HUDEP-2 (cell line): ENCODE measurements around the gene NF1.

Experiments used
- DNase-seq, 76 experiments: peaks; one replicate each; lab custom pipeline; 2025; ENCODE audit not compliant: unreplicated experiment in 76 of 76; lab: John Stamatoyannopoulos, UW

The NF1 gene

GRCh38 chr17:31392002-31392855, 297.5 kb downstream of the NF1 start:
- DNase-seq: no peak

DNA sequence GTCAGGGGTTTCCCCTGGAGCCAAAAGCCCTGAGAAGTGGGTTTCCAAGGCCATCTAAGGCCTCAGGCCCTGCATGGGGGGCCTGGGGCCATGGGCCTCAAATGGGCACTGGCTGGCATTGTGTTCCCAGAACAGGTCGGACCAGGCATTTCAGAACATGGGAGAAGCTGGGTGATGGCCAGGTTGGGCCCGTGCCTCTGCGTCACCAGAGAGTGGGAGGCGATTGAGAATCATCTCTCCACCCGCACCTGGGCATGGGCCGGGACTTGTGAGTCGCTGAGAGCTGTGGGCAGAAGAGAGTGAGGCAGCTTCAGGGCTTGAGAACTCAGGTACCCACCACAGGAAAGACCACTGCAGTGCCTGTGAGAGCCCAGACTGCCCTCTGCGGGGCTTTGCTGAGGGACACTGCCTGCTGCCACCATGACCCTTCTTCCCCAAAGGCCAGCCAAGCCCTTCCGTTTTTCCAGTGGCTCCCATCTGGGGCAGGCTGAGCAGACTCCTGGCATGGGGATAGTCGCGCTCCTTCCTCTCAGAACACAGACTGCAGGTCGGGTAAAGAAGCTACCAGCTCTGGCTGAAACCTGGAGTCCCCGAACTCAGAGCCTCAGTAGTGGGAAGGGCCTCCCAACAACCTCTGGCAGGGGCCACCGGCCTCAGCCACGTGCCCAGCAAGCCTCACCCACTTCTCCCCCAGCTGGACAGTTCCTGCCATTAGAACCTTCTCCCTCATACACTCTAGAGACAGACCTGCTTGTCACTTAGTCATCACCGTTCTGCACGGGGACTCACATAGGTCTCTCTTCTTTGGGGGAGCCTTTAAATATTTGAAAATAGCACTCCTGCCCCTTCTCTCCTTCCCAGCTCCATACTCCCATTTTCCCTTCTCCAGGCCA, 298.3 kb downstream of the NF1 start:
- peak in 1 of 76 experiments; percentile 4 for DNase-seq

GRCh38 chr17:31393749-31394146, 299.0 kb downstream of the NF1 start:
- no peak for DNase-seq

DNA sequence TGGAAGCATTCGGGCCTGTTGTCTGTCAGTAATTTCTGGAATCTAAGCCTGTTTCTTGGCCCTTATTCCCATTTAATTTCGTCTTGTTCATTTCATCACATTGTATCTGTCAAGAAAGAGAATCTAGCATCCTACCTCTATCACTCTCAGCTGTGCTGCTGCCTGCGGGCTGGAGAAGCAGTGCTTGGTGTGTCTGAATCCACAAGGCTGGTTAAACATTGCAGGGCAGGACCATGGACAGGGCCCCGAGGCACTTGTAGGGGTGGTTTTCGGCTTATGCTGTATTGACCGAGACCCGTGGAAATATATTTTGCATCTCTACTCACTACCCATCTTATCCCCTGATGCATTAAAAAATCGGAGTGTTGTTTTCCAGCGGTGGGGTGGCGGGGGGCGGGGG, 299.8 kb downstream of the NF1 start:
- DNase-seq: peak in 46 of 76 experiments; percentile 2 to 64 (median 29)

GRCh38 chr17:31397256-31397939, 302.6 kb downstream of the NF1 start:
- DNase-seq: no peak

DNA sequence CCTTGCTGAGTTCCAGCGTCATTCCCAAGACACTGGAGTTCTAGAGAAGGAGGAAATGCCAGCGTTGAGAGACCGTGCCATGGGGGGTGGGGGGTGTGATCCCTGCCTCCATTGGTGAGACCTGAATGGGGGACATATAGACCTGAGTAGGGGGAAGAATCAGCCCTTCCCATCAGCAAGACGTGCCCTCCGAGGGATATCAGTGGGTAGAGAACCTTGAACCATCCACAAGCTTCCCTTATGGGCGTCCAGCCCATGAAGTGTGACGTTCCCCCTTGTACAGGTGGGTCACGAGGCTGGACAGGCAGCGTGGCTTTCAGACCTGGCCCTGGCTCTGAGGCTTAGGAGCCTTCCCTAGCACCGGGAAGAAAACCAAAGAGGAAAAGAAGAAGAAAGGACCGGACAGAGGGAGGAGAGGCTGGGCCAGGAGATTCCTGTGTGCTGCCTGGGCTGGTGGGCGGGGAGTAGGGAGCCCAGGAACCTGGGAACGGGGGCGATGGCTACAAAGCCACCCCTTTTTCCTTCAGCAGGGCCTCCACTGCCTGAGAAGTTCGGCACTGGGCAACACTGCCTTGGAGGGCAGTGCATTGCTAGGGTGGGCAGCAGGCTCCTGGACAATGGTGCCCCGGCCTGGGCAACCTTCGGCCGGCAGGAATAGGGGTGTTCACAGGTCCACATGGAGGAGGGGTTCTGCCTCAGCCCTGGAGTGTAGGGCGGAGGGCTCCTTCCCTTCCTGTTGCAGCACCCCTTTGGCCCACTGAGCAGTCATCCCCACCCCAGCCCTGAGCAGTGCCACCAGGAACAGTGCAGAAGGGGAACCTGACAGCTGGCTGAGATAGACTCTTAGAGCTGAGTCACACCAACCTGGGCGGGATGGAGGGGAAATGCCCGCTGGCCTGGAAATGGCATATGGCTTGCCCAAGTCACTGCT, 303.9 kb downstream of the NF1 start:
- no peak for DNase-seq

- DNase-seq: no peak
Measured at GRCh38 chr17:31400481-31400950, 305.7 kb downstream of the NF1 start.

GRCh38 chr17:31401456-31402254, 306.9 kb downstream of the NF1 start:
- no peak for DNase-seq

GRCh38 chr17:31404028-31404949, 309.5 kb downstream of the NF1 start:
- DNase-seq: no peak

DNA sequence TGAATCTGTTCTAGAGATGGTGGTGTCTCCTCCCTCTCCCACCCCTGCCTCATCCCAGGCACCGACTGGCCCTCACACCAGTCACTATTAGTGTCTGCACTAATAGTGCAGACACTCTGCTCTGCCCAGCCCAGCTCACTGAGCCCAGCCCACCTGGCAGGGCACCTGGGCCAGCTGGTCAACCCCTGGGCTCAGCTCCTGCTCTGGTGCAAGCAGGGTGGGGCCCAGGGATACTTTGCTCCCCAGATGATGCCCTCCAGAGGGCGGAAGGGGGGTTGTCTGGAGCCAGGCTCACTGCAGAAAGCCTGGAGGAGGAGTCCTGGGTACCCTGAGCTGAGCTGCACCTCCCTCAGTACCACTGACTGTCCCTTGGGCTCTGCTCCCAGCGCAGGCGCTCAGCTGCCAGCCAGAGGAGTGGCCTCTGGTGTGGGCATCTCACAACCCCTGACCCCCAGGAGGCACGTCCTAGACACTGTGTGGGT, 311.2 kb downstream of the NF1 start:
- no peak for DNase-seq

- DNase-seq: no peak
Measured at GRCh38 chr17:31408586-31408985, 313.8 kb downstream of the NF1 start.

DNA sequence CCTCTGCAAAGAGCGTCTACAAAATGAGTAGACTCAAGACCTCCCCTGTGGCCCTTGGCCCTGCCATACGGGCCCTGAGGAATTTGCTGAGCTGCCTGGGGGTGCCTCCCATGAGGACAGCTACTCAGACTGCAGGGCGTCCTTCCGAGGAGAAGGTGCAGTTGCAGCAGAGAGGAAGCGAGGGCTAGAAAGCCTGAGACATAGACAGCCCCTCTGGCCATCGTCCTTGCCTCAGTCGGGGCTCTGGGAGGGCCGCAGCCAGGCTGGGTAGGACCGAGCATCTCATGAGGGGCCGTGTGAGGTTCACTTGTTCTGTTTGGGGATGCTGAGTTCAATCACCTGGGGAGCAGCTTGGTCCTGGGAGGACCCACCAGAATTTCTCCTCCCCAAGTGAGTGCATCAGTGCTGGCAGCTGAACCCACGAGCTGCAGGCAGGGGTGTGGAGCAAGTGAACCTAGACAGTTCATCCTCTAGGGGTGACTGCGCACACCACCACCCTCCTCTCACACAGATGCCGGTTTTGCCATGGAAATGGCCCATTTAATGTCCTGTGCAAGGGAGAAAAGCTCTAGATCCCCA, 317.0 kb downstream of the NF1 start:
- DNase-seq: no peak

GRCh38 chr17:31412511-31412910, 317.7 kb downstream of the NF1 start:
- no peak for DNase-seq

DNA sequence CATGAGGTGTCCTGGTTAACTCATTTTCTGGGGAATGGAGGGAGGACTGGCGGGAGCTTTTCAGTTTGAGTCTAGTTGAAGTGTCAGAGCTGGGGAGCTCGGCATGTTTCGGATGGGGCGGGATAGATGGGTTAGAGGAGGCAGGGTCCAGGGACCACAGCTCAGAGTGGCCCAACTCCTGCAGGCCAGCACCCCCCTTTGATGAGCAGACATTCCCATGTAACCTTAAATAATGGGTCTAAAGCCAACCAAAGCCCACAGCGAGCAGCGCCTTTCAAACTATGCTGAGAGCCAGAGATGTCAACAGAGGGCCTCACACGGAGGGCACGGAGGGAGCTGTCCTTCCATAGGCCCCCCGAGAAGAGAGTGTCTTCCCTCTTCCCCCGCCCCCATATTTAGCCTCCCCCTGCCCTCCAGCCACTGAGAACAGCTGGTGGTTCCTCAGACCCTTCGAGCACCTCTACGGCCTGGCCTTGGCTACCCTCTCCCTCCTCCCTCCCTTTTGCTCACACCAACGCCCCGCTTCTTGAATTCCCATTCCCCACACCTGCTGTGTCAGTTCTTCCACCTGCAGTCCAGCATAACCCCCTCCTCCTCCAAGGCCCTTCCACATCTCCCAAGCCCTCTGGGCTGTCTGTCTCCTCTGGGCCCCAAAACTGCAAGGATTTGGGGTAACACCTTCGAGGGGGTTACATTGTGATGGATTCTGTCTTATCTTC, 318.5 kb downstream of the NF1 start:
- DNase-seq: no peak

DNA sequence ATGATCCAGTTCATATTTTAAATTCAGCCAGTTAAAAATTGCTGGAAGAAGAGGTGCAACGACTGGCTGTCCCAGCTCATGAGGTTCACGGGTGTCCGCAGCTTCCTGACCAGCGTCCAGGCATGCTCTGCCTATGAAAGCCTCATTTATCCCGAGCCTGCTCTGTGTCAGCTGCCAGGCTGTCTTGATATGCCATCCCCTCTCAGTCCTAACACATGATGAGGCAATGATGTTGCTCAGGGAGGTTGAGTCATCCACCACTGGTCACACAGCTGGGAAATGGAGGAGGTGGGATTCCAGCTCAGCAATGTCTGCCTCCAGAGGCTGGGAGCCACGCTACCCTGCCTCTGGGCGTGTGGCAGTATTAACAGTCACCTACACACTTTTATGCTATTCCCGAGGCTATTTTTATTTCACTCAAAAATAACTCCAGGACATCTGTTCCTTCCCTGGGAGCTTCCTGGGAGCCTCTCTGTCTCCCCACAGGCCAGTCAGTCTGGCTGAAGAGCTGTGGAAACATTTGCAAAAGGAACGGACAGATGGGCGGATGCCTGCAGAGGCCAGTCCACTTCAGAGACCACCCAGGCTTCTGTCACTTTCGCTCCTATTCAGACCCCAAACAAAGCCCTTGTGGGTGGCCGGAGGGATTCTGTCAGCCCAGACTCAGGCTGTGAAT, 319.2 kb downstream of the NF1 start:
- DNase-seq: no peak

GRCh38 chr17:31414550-31414918, 319.8 kb downstream of the NF1 start:
- no peak for DNase-seq
